Stimulated activated CD8-positive, alpha-beta memory T cell treated with anti-CD3 and anti-CD28 coated beads, Interleukin-4, amount 100 ng/mL, for 24 hours (primary cell): ENCODE measurements around the gene NKD1.
"Not testable (repeated sequence)": the region's sequence is repeated elsewhere in the genome, so short reads cannot be mapped to it uniquely, and the experiment has no call there.

ENCODE experiments used
- DNase-seq: peaks from one replicate; pipeline ENCODE4 v3.0.0-alpha.2; 2020; ENCODE audit warnings: low read depth

Gene NKD1

GRCh38 chr16:50579373-50579772, 31.2 kb downstream of the NKD1 start:
- DNase-seq, result not testable (repeated sequence)

- DNase-seq, result no peak
Observed at GRCh38 chr16:50580180-50580798, 32.1 kb downstream of the NKD1 start.

- no peak for DNase-seq
Observed at GRCh38 chr16:50581845-50582244, 33.6 kb downstream of the NKD1 start.

GRCh38 chr16:50583211-50583610, 35.0 kb downstream of the NKD1 start:
- DNase-seq, result no peak

- DNase-seq, result no peak
Observed at GRCh38 chr16:50584033-50584722, 36.0 kb downstream of the NKD1 start.

- no peak for DNase-seq
Observed at GRCh38 chr16:50585331-50585776, 37.2 kb downstream of the NKD1 start.

- DNase-seq, result no peak
Observed at GRCh38 chr16:50587543-50587942, 39.3 kb downstream of the NKD1 start.

GRCh38 chr16:50588276-50588675, 40.1 kb downstream of the NKD1 start:
- DNase-seq, result no peak

GRCh38 chr16:50591209-50591608, 43.0 kb downstream of the NKD1 start:
- DNase-seq, result no peak

- DNase-seq, result no peak
Observed at GRCh38 chr16:50591800-50592771, 43.9 kb downstream of the NKD1 start.

GRCh38 chr16:50592996-50593395, 44.8 kb downstream of the NKD1 start:
- DNase-seq, result no peak

- no peak for DNase-seq
Observed at GRCh38 chr16:50593410-50594150, 45.4 kb downstream of the NKD1 start.

- no peak for DNase-seq
Observed at GRCh38 chr16:50594308-50595260, 46.4 kb downstream of the NKD1 start.

GRCh38 chr16:50595859-50596258, 47.7 kb downstream of the NKD1 start:
- no peak for DNase-seq

GRCh38 chr16:50596762-50597450, 48.7 kb downstream of the NKD1 start:
- no peak for DNase-seq

GRCh38 chr16:50597563-50598255, 49.5 kb downstream of the NKD1 start:
- DNase-seq, result no peak

GRCh38 chr16:50598256-50598894, 50.2 kb downstream of the NKD1 start:
- no peak for DNase-seq

GRCh38 chr16:50598936-50599361, 50.8 kb downstream of the NKD1 start:
- no peak for DNase-seq

GRCh38 chr16:50599494-50599893, 51.3 kb downstream of the NKD1 start:
- DNase-seq, result no peak
